NB4 (cell line): ENCODE measurements around the gene NGDN.

Experiments
- DNase-seq: peaks from one replicate; pipeline ENCODE4 v3.0.0; 2010; ENCODE audit warnings: low read depth
- H3K4me3 ChIP-seq: one replicate; pipeline ENCODE4 v1.5.1; 2011; ENCODE audit warnings: mild to moderate bottlenecking, low read depth, low read length, moderate library complexity
- MYC ChIP-seq: IDR thresholded peaks from 2 replicates; pipeline ENCODE4 v1.6.1; 2011; ENCODE audit warnings: low read depth, low read length
- POLR2A ChIP-seq: IDR thresholded peaks from 2 replicates; pipeline ENCODE4 v1.6.1; 2011; ENCODE audit warnings: mild to moderate bottlenecking; ENCODE audit not compliant: insufficient read length; ENCODE audit errors: extremely low read depth
- TF ChIP-seq, protein P1 (sequence below): IDR thresholded peaks from one replicate; pipeline ENCODE4 v1.5.1; 2012; ENCODE audit warnings: low read depth, low read length
- TF ChIP-seq, protein P2 (sequence below): IDR thresholded peaks from 2 replicates; pipeline ENCODE4 v1.6.1; 2011; ENCODE audit warnings: low read depth, low read length

Gene NGDN

GRCh38 chr14:23481362-23481970 lies 12.0 kb downstream of the NGDN start:
- TF ChIP-seq, protein P1, sequence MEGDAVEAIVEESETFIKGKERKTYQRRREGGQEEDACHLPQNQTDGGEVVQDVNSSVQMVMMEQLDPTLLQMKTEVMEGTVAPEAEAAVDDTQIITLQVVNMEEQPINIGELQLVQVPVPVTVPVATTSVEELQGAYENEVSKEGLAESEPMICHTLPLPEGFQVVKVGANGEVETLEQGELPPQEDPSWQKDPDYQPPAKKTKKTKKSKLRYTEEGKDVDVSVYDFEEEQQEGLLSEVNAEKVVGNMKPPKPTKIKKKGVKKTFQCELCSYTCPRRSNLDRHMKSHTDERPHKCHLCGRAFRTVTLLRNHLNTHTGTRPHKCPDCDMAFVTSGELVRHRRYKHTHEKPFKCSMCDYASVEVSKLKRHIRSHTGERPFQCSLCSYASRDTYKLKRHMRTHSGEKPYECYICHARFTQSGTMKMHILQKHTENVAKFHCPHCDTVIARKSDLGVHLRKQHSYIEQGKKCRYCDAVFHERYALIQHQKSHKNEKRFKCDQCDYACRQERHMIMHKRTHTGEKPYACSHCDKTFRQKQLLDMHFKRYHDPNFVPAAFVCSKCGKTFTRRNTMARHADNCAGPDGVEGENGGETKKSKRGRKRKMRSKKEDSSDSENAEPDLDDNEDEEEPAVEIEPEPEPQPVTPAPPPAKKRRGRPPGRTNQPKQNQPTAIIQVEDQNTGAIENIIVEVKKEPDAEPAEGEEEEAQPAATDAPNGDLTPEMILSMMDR, result no peak
- TF ChIP-seq, protein P2, sequence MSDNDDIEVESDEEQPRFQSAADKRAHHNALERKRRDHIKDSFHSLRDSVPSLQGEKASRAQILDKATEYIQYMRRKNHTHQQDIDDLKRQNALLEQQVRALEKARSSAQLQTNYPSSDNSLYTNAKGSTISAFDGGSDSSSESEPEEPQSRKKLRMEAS, result no peak
- no peak for TF ChIP-seq MYC
- TF ChIP-seq POLR2A, result no peak
- H3K4me3 ChIP-seq, result no peak overlapping the region
- peak; percentile 25 for DNase-seq

DNA sequence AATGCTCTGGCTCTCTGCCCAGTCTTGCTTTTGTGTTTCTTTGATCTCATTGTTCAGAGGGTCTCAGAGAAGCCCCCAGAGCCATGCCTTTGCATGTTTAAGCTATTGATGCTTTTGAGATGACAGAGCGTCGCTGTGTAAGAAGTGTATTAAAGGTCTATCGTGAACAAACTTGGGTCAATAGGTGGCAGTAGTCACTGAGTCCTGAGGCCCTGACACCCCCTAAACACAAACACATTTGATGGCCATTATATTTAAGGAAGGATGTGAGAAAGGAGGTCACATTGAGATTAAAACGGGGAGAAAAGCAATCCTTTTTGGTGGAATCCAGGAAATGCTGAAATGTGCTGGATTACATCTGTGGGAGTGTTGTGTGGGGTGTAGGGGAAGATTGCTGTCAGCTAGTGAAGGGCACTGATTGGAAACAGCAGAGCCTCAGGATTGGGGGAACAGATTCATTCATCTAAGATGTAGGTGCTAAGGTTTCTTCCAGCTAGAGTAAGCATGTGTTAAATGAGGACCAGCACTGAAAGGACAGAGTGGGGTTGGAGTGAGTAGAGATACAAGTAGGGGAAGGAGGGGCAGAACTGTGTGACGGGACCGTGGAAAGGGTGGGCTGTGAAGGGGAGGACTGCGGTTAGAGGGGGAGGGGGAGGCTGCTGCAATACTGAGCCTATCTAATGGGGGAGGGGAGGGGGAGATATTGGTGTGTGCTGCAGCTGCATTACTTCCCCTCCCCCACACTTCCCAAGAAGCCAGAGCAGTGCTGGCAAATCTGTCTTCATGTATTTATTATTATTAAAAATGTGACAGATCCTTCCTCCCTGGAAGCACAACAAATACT lies 12.7 kb downstream of the NGDN start:
- H3K4me3 ChIP-seq, result no peak overlapping the region
- TF ChIP-seq, protein P1, result no peak
- TF ChIP-seq, protein P2, result no peak
- no peak for TF ChIP-seq MYC
- TF ChIP-seq POLR2A, result no peak
- DNase-seq, result no peak

DNA sequence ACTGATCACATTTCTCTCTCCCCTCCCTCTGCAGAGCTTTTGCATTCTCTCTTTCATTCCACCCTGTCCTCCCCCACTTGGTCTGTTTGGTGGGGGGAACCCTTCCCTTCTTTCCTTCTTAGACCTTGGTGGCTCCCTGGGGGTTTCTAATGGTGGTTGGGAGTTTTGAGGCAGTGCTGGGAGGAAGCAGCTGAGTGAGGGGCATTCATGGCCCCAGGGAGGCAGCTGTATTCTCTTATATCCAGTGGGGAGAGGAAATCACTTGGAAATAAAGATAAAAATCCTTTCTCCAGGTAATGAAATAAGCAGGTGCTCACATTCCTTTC lies 13.3 kb downstream of the NGDN start:
- H3K4me3 ChIP-seq, result no peak overlapping the region
- TF ChIP-seq POLR2A, result no peak
- TF ChIP-seq, protein P1, result no peak
- no peak for TF ChIP-seq MYC
- no peak for DNase-seq

DNA sequence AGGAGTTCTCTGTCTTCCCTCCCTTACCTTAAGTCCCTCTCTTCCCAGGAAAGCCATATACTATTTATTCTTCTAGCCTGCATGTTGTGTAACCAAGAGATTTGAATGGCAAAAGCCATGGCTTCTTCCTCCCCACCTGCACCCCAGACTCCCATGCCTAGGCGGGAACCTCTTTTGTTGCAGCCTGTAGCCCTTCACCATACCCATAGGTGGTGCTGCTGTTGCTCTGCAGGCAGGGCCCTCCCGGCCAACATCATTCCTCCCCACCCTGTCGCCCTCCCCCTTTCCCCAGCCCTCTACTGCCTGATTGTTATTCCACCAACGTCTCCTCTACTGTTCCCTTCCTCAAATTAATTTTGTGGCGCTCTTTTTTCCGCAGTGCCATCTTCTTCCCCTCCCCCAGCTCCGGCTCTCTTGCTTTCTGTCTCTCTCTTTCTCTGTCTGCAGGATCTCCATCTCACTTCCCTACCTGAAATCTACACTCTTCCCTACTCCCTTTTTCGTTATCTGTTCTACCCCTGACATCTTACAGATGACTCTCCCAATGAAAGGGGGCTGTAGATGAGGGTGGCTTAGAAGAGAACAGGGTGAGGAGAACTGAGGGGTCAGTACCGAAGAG lies 13.8 kb downstream of the NGDN start:
- H3K4me3 ChIP-seq, result no peak overlapping the region
- peak; percentile 13 for DNase-seq
- TF ChIP-seq, protein P2, result no peak
- TF ChIP-seq, protein P1, result peak; percentile 10

- DNase-seq, result no peak
- TF ChIP-seq, protein P2, result no peak
- TF ChIP-seq MYC (no peak), POLR2A (no peak)
- TF ChIP-seq, protein P1, result no peak
- H3K4me3 ChIP-seq, result no peak overlapping the region
Observed at GRCh38 chr14:23485326-23485725, 15.8 kb downstream of the NGDN start.
